Fibroblast of skin of right quadriceps (primary cell): ENCODE data around the gene IPO9.
"Not testable (repeated sequence)": the region's sequence is repeated elsewhere in the genome, so short reads cannot be mapped to it uniquely, and the experiment has no call there.

Source experiments
- DNase-seq: peaks from one replicate; pipeline ENCODE4 v3.0.0-alpha.2; 2013

The IPO9 gene

GRCh38 chr1:201889090-201889968 is 60.4 kb downstream of the IPO9 start:
- DNase-seq: no peak

DNA sequence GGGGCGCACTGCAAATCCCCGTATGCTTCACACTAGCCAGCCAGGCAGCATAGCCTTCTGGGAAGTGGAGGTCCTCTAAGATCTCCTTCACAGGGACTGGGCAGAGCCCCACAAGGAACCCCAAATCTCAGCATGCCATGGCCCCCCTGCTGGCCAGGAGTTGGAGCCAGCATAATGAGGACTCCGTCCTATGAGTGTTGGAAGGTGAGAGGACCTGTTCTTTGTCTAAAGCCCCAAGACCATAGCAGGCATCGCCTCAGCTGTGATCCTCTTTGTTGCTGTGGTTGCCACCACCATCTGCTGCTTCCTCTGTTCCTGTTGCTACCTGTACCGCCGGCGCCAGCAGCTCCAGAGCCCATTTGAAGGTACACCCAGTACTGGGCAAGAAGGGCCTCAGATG is 61.3 kb downstream of the IPO9 start:
- no peak for DNase-seq

- DNase-seq: no peak
Observed at GRCh38 chr1:201890806-201891450, 62.0 kb downstream of the IPO9 start.

- no peak for DNase-seq
Observed at GRCh38 chr1:201891451-201892045, 62.6 kb downstream of the IPO9 start.

- no peak for DNase-seq
Observed at GRCh38 chr1:201892211-201892610, 63.3 kb downstream of the IPO9 start.

DNA sequence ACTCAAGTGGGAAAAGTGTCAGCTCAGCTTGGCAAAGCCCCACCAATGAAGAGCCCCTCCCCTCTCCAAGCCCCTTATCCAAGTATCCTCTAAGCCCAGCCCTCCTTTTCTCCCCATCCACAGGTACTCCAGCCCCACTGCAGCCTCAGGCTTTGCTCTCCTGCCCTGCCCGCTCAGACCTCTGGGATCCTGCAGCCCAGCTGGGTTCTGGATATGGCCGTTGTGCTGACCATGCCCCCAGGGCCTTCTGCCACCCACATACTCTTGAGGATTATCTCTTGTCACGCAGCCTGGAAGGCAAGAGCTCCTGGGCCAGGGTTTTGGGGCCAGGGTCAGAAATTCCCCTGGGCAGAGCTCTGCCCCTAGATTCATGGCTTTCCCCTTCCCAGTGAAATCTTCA is 64.5 kb downstream of the IPO9 start:
- DNase-seq: no peak

- DNase-seq: no peak
Observed at GRCh38 chr1:201894343-201895119, 65.6 kb downstream of the IPO9 start.

- DNase-seq: no peak
Observed at GRCh38 chr1:201895120-201895665, 66.2 kb downstream of the IPO9 start.

DNA sequence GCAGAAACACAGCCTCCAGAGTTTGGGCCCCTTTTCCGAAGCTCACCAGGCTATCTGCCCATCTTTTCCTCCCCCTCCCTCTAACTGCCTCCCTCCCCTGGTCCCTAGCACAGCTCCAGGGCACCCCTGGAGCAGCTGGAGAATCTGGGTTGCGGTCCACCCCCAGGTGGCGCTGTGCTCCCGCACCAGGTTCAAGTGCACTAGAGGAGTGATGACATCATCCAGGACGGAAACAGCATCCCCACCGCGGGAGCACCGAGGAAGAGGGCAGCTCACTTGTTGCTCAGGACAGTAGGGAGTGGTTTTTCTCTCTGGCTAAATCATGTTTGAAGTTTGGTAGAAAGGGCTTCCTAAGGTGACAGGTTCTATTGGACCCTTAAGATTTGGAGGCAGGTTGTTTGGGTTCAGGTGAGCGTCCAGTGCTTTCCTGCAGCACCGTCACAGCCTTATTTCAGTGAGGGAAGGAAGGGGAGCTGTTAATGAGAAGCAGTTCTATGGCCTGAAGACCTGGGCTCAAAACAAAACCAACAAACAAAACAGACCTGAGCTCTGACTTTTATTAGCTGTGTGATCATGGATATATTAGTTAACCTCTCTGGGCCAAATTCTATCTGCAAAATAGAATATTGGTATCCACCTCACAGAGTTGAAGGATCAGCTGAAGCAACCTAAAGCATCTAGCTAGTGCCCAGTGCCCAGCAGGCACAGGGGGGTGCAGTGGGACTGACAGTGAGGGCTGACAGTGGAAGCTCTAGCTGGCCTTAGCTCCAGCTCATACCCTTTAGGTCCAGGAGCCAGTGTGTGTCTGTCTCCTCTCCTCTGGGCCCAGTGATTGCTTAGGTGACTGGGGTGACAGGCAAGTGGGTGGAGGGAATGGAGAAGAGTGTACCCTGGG is 67.2 kb downstream of the IPO9 start:
- DNase-seq: peak; percentile 89

GRCh38 chr1:201896951-201897391 is 68.0 kb downstream of the IPO9 start:
- peak; percentile 85 for DNase-seq

DNA sequence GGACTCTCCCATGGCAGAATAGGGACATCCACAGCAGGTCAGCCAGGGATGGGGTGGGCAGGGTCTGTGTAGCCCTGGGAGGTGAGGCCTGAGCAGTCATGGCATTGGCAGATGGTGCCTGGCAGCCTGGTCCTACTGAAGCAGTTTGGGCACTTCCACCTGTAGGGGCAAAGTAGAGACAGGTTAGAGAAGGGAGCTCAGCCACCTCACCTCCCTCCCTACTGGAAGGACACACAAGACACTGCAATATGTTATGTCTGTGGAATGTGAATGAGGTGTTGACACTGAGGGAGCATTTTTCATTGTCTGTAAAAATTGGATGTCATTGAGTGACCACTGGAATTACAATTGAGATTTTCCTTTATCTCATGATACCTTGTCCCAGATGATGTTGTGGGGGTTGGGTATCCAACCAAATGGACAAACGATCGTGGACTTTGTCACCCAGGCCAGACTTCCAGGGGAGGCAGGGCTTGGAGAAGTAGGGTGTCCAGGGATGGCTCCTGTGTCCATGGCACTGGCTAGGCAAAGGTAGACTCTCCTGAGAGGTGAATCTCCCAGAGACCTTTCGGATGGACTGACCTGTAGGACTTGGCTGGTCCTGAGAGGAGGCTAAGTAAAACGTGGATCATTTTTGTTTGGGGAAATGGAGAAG is 69.4 kb downstream of the IPO9 start:
- no peak for DNase-seq

DNA sequence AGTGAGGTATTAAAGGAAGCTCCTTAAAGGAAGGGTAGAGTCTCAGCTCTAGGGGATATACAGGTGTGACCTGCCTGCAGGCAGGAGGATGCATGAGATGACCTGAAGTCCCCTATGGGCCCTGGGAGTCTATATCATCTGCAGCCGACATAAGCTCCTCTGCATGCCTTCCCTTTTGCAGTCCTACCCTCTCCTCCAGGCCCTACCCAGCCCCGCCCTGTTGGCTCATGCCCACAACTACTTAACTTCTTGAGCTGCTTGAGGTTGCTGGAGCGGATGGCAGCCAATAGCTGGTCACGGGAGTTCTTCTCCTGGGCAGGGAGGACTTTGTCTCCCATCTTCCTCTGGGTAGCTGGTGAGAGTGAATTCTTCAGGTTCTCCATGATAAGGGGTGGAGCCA is 70.0 kb downstream of the IPO9 start:
- DNase-seq: no peak

DNA sequence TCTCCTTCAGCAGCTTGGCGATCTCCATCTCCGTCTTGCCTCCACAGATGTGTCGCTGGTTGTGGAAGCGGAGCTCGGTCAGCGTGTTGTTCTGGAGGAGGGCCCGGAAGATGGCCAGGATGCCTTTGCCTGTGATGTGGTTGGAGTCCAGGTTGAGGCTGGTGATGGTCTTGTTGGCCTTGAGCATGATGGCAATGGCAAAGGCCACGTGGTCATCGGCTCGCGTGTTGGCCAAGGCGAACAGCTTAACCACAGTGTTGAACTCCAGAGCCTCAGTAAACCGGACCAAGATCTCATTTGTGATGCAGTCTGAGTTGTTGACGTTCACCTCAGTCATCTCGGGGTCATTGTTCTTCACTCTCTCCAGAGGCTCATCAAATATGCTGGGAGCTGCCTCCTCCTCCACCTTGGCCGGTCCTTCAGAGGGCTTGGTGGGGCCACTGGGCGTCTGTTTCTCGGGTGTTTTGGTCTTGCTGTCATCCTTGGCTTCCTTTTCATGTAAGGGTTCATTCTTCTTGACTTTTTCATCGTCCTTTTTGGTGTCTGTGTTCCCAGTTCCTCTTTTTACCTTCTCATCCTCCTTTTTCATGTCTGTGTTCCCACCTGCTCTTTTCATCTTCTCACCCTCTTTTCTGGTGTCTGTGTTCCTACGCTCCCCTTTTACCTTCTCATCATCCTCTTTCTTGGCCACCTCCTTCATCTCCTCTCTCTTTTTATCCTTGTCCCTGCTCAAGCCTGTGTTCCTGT is 70.9 kb downstream of the IPO9 start:
- no peak for DNase-seq

- no peak for DNase-seq
Observed at GRCh38 chr1:201900476-201900875, 71.5 kb downstream of the IPO9 start.

DNA sequence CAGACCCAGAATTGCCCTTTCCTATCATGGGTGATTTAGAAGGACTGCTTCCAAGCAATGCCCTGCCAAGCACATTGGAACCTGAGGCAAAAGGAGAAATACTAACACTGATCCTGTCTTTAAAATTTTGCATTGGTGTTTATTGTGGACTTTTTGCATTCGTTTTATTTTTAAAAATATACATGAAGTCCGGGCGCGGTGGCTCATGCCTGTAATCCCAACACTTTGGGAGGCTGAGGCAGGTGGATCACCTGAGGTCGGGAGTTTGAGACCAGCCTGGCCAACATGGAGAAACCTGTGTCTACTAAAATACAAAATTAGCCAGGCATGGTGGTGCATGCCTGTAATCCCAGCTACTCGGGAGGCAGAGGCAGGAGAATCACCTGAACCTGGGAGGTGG is 72.1 kb downstream of the IPO9 start:
- not testable (repeated sequence) for DNase-seq

GRCh38 chr1:201902198-201902597 is 73.2 kb downstream of the IPO9 start:
- DNase-seq: no peak

- peak; percentile 58 for DNase-seq
Observed at GRCh38 chr1:201903135-201903534, 74.2 kb downstream of the IPO9 start.

- peak; percentile 99 for DNase-seq
Observed at GRCh38 chr1:201904579-201904978, 75.6 kb downstream of the IPO9 start.

- DNase-seq: no peak
Observed at GRCh38 chr1:201905234-201905890, 76.4 kb downstream of the IPO9 start.

GRCh38 chr1:201906336-201906735 is 77.4 kb downstream of the IPO9 start:
- no peak for DNase-seq
